Hindlimb muscle (tissue), 1 donor: ENCODE measurements around the gene ENO4. TPM values are rescaled to one million over a fixed set of nuclear protein-coding genes. Genes with fewer than 3 reads are reported as not detected.

ENCODE experiments used
- DNase-seq: peaks from one replicate; pipeline ENCODE4 v3.0.0-alpha.2; 2013
- polyA plus RNA-seq: library from polyadenylated mRNA; unstranded; fragments of 120-200 nt; gene quantifications from one replicate; pipeline ENCODE4 v1.2.1, GENCODE V29; 2013; ENCODE audit not compliant: insufficient read length

Gene ENO4, protein sequence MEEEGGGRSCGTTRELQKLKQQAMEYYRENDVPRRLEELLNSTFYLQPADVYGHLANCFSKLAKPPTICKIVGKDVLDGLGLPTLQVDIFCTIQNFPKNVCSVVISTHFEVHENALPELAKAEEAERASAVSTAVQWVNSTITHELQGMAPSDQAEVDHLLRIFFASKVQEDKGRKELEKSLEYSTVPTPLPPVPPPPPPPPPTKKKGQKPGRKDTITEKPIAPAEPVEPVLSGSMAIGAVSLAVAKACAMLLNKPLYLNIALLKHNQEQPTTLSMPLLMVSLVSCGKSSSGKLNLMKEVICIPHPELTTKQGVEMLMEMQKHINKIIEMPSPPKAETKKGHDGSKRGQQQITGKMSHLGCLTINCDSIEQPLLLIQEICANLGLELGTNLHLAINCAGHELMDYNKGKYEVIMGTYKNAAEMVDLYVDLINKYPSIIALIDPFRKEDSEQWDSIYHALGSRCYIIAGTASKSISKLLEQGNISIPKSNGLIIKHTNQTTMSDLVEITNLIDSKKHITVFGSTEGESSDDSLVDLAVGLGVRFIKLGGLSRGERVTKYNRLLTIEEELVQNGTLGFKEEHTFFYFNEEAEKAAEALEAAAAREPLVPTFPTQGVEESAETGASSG
- polyA plus RNA-seq, result 0.19 TPM

DNA sequence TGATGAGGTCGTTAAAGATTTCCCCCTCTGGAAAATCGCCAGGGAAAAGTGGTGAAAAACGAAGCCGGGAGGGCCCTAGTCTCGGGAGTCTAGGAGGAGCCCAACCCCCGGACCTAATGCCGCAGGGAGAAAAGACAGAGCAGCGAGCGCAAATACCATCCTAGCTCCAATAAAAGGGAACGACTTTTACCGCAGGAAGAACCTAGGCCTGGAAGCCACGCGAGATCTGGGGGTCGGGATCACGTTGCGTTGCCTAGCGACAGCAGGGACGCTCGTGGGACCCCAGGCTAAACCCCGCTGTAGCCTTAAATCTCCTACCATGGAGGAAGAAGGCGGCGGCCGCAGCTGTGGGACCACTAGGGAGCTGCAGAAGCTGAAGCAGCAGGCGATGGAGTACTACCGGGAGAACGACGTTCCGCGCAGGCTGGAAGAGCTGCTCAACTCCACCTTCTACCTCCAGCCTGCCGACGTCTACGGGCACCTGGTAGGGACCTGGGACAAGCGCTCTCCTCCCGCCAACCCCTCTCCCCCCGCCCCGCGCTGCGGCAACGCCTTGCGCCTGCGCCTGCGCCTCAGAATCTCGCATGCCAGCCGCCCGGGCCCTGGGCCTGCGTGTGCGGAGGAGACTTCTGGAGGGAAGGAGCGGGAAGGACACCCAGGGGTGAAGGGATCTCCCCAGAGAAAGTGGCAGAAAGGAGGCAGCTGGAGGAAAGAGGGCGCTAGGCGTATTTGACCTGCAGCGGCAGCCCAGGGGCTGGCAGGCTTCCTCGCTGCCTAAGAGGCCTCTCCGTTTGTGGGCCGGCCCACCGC lies at the start of gene ENO4:
Gene ENO4 (plus strand): TSS at position 252 of the 810 bp plus-strand sequence. CDS start 68 bp downstream, at position 320.
- DNase-seq, result peak; percentile 83

DNA sequence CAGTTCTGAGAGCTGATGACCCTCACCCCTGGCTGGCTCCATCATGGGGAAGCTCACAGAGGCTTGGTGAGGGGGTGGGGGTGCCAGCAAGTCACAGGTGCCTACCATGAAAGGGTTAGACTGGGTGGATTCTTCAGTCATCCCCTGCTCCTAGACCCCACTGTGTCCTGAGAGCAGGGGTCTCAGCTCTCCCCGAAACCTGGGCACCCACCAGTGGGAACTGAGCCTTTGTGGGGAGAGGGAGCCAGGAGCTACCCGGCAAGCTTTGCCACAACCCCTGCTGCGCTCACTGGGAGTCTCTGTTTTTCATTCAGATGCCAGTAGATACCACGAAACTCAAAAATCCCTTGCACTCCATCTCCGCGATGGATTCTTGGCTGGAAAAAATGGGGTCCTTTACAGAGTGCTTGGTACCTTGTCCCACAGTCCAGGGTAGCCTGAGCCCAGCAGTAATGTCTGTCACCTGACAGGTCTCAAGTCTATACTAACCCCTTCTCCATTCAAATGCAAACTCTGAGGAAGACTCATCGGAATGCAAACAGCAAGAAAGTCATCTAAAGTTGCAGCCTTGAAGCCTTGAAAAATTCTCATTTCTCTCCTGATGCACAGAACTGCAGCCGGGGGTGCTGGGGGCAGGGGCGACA lies 48.9 kb upstream of the ENO4 start:
- DNase-seq, result no peak

DNA sequence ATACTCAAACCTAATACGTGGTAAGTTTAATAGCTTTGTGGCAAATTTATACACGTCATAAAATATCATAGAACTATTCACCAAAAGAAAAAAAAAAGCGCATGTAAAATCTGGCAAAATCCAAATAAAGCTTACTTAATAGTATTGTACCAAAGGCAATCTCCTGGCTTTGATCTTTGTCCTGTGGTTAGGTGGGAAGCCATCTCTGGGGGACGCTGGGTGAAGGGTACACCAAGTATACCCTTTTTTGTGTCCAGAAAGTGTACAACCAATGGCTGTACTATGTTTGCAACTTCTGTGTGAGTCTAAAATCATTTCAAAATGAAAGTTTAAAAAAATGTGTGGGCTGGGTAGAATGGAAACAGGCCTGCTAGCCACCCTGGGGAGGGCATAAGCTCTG lies 47.6 kb upstream of the ENO4 start:
- no peak for DNase-seq

DNA sequence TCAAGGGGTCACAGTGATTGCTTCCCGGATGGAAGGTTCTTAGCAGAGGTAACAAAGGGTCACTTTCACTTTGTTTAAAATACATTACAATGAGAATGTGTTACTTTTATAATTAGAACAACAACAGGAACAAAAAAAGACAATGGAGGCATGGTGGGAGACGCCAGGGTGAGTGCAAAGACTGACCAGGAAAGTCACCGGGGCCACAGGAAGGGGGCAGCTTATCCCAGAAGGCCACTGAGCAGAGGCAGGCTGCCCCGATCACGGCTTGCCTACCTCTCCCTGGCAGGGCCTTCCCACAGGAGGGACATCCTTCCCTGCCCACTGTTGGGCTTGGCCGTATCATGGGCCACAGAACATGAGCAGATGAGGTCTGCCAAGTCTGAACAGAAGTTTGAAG lies 46.8 kb upstream of the ENO4 start:
- DNase-seq, result no peak

DNA sequence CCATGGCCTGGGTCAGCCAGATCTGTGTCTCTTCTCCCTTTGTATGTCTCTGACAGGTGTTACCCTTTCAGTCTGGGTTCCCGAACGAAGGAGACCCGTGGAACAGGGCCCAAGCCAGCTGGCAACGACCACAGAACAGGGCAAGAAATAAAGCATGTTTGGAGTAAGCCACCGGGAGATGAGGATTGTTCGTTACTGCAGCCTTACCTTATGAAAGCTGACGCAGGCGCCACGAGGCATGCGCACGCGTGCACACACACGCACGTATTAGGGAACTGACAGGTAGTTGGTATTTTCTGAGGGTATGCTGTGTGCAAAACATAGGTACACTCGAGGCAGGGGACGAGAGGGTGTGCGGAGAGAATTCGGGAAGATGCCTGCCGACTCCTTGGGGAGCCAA lies 46.4 kb upstream of the ENO4 start:
- no peak for DNase-seq

DNA sequence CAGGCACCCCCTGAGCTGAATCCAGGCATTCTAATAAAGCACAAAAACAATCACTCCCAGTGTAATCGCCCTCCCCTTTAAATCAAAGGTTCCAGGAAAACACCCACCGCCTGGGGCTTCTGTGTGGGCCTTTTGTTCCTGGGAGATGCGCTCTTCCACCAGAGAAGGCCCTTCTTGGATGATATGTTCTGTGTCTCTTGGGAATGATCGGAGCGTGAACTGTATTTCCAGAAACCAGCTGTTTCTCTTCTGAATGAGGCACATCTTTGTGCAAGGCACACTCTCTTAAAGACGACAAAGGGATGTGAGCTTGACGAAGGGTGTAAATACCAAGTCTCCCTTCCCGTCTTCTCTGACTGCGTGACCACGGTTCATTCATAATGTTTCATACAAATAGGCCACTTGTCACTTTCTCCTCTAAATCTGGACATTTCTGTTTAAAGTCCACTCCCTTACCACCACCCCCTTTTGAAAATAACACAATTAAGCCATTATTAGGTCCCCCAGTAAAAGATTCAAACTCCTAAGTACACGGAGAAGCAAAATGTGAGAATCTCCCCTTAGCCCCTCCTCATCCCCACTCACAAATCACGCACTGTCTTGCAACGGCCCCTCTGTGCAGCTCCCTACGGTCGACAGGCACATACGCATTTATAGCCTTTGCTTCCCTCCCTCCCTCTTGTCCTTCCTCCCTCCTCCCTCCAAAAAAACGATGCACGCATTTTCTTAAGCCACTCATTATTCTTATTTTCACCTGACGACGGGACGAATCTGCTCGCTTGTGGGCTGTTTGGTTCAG lies 45.6 kb upstream of the ENO4 start:
- DNase-seq, result no peak

DNA sequence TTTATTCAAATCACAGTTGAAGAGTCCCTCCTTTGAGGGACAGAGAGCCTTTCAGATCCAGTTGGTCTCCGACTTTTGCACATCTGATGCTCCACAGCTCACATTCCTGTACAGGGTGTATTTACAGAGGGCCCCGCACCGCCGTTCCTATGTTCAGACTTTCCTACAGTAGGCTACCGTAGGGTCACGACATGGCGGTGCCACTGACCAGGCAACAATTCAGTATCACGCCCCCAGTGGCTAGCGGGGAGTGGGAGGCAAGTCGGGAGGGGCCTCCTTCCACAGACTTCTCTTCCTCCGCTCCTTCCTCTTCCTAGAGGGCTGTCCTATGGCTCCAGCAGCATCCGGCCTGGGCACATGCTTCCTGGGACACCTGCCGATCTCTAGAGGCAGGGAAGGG lies 40.6 kb upstream of the ENO4 start:
- no peak for DNase-seq

DNA sequence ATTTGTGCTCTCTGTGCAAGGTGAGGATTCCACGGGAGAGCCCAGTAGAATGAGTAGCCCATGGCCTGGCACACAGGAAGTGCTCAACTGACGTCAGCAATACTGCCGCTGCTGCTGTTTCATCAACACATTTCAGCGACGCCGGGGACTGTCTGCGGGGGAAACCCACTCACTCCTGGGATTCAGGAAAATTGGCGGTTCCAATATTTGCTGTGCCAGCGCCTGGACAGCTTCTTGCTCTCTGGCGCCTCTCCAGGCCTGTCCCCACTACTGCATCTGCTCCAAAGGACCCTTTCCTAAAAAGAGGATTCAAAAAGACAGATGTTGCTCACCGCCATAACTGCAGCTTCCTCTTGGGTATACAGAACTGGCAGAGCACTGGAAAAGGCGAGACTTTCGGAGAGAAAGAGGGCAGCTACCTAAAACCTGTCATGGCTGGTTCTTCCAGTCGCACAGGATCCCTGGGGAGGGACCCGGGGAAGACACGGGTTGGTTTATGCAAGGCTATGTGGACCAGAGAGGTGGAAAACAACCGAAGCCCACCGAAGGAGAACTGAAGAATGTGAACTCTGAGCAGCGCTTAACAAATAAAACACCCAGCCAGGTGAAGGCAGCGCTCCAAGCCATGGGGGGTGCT lies 39.7 kb upstream of the ENO4 start:
- no peak for DNase-seq

DNA sequence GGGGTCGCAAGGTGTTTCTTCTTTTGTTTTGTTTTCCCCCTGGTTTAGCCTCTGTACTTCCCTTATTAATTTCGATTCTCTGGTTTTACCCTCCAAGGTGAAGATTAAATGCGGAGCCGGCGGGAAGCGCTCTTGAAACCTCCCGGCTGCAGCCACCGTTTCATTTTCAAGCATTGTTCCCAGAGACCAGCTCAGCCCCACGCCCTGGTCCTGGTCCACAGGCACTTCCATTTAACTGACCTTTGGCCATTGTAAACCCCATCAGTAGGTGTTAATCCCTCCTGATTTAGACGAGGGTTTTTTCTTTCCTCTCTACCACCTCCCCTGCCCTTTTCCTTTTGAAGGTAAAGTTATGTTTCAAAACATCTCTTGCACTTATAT lies 39.2 kb upstream of the ENO4 start:
- DNase-seq, result no peak

DNA sequence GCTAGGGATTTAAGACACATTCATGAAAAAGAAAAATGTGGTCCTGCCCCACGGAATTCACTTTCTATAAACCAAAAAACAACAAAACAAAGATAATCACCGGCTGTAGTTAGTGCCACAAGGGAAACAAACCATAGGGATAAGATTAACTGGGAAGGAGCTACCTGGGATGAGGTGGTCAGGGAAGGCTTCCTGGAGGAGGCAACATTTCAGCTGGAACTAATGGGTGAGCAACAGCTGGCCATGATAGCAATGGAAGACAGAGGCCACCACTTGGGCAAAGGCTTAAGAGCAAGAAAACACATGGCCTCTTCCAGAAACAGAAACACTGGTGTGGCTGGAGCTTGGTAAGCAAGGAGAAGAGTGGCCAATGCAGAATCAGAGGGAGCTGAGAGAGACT lies 38.4 kb upstream of the ENO4 start:
- DNase-seq, result no peak

DNA sequence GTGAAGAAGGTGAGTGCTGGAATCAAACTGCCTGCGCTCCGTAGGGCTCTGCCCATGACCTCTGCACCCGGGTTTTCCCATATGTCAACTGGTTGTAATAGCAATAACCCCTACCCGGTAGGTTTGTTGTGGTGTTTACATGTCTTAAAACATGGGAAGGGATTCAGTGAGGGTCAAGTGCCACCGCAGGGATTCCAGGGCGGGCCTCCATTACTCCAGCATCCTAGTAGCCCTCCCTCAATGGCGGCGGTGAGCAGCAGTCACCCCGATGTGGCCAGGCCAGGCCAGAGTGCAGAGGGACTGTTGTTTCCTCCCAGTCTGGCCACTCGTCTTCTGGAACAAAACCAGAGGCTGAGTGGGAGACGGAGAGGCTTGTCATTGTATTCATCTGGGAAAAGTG lies 37.6 kb upstream of the ENO4 start:
- DNase-seq, result no peak

DNA sequence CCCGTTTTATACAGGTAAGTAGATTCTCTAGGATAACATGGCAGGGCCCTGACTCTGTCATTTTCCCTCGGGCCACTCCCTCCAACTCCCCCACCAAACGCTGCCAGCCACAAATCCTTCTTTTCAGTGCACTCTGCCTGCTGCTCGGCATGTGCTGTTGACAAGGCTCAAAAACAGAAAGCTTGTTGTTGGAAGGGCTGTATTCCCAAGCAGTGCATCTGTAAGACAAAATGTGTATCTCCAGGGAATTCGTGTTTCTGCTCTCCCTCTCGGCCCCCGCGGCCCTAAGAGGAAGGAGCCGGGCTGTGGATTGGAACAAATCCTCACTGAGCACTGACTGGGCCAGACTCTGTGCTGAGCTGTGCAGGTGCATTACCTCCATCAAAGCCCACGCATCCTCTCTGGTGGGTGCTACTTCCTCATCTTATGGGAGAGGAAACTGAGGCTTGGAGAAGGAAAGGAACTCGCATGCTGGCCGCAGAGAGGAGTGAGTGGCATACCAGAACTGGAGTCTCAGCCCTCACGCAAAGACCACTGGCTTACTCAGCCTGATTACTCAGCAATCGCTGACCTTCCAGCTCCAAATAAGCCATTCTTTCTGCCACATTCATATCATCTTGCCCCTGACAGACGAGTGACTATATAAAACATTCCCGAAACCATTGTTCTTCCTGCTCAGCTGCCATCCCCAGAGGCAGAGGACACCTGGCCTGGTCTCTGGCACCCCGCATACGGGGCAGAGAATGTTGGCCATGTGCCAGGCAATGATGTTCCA lies 33.5 kb upstream of the ENO4 start:
- DNase-seq, result no peak

DNA sequence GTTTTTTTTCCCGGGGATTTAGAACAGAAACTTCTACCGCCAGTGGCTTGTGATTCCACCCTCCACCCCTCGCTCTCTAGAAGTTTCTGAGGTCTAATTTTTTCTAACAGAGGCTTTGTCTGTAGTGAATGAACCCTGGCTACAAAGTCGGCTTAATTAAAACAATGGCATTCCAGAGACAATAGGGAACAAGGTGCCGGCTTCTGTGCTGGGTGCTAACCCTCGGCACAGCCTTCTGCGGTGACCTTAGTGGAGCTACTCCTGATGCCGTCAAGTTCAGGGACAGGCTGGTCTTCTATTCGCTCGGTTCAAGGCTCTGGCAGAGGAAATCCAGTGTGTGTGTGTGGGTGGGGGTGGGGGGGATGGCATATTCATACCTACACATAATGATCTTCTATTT lies 32.1 kb upstream of the ENO4 start:
- DNase-seq, result no peak

DNA sequence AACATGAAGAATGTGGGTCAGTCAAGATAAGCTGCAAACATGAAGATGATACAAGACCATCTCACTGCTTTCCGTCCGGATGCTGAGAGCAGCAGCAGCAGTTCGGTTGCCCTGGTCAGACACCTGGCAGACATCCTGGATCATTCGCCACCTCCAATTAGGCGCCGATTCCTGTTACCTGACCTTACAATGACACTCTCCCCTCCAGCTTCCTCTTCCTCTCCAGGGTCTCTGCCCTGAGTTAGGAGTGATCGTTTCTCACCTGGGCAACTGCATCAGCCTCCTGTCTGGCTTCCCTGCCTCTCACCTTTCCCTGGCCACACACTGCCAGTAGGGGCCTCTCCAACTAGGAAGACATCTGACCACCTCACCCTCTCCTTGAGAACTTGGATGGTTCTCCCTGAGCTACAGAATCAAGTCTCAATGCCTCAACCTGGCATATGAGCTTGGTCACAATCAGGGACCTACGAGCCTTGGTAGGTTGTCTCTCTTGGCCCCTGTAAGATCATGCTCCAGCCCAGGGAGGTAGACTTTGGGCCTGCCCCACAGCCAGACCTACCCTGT lies 31.4 kb upstream of the ENO4 start:
- DNase-seq, result no peak

DNA sequence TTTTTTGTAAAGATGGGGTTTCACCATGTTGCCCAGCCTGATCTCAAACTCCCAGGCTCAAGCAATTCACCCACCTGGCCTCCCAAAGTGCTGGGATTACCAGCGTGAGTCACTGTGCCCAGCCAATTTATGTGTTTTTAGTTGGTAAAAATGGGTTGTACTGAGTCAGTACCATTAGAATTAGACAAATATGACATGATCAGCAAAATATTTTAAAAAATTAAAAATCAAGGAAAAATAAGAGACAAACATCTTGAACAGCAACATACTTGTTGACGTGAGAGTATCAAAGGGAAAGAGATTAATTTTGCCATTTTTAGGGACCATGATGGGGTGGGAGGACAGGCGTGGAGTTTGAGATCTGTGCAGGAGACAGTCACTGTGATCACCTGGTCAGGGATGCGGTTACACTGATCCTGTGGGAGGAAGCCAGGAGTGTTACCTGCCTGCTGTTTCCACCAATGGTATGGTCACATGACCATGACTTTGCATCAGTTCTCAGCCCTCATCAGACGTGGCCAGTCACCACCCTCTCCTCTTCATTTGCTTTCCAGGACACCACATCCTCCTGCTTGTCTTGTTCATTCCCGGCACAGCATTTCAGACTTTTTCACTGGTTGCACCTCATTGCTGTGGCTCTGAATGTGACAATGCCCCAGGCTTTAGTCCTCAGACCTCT lies 29.2 kb upstream of the ENO4 start:
- DNase-seq, result no peak

DNA sequence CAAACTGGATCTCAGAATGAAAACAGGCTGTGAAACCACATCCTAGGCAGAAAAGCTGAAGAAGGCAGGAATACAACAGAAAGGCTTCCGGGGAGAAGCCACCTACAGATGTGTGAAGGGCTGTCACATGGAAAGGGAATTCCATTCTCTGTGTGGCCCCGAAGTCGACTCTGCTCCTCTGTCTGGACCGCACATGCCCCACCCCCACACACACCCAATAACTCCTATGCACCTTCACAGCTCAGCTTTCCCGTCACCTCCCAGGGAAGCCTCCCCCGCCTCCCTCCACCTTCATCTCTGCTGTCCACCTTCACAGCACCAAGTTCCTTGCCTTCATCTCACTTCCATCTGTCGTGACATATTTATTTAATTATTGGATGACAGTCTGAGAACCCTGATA lies 23.4 kb upstream of the ENO4 start:
- DNase-seq, result no peak

DNA sequence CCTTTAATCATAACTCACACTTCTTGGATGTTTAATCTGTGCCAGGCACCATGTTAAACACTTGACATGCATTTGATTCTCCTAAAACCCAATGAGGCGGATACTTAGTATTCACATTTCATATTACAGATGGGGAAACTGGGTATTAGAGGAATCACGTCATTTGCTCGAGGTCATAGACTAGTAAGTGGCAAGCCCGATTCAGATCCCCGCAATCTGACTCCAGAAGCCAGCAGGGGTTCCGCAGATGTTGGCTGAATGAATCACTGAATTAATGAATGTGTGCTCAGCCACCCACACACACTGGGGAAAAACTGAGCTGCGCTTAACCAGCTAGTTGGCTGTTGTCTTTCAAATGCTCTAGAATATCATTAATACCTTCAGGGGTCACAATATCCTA lies 22.5 kb upstream of the ENO4 start:
- no peak for DNase-seq

DNA sequence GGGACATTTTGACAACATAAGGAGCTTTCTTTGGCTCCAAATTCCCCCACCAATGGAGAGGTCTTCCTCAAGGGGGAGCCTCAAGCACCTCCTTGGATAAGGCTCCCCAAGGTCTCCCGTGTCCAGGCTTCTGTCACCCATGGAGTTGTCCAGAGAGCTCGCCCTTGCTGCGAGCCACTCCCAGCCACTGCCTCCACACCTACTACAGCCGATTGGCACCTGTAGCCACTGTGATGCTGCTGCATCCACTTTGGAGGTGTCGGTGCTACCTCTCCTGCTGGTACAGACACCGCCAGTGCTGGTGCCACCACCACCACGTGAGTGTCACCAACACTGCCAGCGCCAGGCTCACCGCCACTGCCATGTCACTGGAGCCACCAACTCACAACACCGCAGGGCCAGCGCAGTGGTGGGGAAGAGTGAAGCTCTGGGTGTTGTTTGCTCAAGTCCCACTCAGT lies 22.1 kb upstream of the ENO4 start:
- DNase-seq, result no peak

DNA sequence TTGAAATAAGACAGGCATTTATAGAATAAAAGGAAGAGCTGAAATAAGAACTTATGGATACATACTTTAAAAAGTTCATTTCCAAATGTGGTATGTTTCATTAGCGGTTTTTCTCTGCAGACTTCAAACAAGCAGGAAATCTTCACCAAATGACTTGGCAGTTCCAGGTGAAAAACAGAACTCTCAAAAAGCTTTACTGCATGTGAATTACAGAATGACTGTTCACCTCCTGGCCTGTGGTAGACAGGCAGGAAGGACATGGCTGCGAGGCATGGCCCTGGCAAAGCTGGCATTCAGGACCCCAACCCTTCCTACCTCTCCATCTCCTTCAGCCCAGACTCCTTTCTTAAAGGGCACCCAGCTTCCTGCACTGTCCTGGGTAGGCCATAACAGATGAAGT lies 21.2 kb upstream of the ENO4 start:
- DNase-seq, result no peak

DNA sequence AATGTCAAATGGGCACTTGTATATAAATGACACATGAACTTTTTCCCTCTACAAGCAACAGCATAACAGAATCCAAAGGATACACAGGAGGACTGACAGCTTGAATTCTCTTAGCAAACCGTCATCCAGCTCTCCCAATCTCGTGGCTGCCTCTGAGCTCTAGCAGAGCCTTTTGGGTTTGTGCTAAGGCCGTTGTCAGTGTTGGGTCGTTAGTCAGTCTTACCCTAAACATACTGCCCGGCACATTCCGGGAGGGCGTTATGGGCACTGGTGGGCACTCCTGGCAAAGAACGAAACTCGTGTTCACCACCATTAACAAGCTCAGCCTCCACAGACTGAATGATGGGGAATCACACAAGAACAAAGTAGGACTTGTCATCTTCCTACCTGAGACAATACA lies 19.6 kb upstream of the ENO4 start:
- no peak for DNase-seq
